ENCODE measurements around the gene SYS1. TPM values are rescaled to one million over a fixed set of nuclear protein-coding genes. Genes with fewer than 3 reads are reported as not detected.

Gene SYS1
- total RNA-seq, 3 donors from 2014 or later, result 30.8 to 56.3 (median 47.3) TPM

DNA sequence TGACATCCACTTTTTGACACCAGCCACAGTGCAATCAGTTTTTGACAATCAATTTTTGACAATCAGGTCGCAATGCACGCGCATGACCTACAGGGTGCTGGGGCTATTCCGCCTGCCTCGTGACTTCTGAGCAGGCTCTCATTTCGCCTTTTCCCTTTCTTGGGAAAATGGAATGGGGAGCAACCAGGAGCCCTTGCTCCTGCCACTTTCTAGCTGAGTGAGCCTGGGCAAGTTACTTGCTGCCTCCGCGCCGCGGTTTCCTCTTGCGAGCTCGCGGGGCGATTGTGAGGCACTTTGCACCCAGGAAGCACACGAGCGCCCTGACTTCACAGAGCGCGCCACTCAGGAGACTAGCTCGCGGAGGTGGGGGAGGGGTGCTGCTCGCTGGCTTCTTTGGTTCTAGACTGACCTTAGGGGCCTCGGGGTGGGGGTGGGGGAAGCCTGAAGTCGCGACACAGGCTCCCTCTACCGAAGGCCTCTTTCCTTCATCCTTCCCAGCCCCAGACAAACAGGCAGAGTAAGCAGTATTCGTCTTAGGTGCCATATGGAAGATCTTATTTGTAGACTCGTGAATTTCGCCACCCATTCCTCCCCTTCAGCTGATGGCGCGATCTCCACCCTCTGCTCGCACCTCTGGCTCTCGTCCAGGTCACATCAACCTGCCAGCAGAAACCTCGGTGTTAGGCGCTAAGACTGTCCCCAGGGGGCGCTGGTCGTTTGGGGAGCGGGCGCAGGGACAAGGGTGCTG is 10.6 kb downstream of the SYS1 start:
- intact Hi-C loops (cut with DNase I; ENCODE audit: low total_unique reads), result loop anchor here (10.0 kb wide), 1 partner anchor 51 kb away; no protein-coding TSS in a partner anchor
- Histone ChIP-seq H3K36me3 (no peaks in the 10 kb centered on the region), H3K9me3 (no peaks in the 10 kb centered on the region), H3K27me3 (no peaks in the 10 kb centered on the region), H3K4me3 (peak overlapping the region; percentile 48 to 68 (median 53)), H3K27ac (peak overlapping the region; percentile 60 to 75), H3K4me1 (no peaks in the 10 kb centered on the region)
- TF ChIP-seq, protein P1, sequence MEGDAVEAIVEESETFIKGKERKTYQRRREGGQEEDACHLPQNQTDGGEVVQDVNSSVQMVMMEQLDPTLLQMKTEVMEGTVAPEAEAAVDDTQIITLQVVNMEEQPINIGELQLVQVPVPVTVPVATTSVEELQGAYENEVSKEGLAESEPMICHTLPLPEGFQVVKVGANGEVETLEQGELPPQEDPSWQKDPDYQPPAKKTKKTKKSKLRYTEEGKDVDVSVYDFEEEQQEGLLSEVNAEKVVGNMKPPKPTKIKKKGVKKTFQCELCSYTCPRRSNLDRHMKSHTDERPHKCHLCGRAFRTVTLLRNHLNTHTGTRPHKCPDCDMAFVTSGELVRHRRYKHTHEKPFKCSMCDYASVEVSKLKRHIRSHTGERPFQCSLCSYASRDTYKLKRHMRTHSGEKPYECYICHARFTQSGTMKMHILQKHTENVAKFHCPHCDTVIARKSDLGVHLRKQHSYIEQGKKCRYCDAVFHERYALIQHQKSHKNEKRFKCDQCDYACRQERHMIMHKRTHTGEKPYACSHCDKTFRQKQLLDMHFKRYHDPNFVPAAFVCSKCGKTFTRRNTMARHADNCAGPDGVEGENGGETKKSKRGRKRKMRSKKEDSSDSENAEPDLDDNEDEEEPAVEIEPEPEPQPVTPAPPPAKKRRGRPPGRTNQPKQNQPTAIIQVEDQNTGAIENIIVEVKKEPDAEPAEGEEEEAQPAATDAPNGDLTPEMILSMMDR (IDR thresholded peaks at IDR 0.05), result peak; percentile 74 to 85 (median 80)
- peak; percentile 29 to 81 (median 58) for TF ChIP-seq POLR2AphosphoS5 (IDR thresholded peaks at IDR 0.05)
- TF ChIP-seq POLR2A (IDR thresholded peaks at IDR 0.05), result no peak
- peak; percentile 67 to 95 for DNase-seq (ENCODE audit: low spot score in 2 of 2)

DNA sequence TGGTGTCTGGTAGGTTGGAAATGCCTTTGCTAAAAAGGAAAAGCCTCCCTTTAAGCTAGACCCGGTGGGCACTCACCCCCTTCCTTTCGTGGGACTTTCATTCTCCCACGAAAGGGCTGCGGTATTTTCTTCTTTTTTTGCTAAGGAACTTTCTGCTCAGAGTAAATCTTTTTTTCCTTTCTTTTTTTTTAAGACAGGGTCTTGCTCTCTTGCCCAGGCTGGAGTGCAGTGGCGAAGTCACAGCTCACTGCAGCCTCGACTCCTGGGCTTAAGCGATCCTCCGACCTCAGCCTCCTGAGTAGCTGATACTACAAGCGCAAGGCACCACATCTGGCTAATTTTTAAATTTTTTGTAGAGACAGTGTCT is 11.1 kb downstream of the SYS1 start:
- H3K27me3 ChIP-seq, result no peaks in the 10 kb centered on the region
- no peak for DNase-seq (ENCODE audit: low spot score in 2 of 2)
- H3K4me1 ChIP-seq, result no peaks in the 10 kb centered on the region
- H3K27ac ChIP-seq, result no peak overlapping the region
- no peaks in the 10 kb centered on the region for H3K36me3 ChIP-seq
- peak overlapping the region; percentile 48 to 68 (median 53) for H3K4me3 ChIP-seq
- TF ChIP-seq, protein P1 (IDR thresholded peaks at IDR 0.05), result peak in 1 of 3 donors; percentile 11
- no peak for TF ChIP-seq POLR2A (IDR thresholded peaks at IDR 0.05)
- intact Hi-C loops (cut with DNase I; ENCODE audit: low total_unique reads), result loop anchor here (10.0 kb wide), 1 partner anchor 51 kb away; no protein-coding TSS in a partner anchor
- no peaks in the 10 kb centered on the region for H3K9me3 ChIP-seq

DNA sequence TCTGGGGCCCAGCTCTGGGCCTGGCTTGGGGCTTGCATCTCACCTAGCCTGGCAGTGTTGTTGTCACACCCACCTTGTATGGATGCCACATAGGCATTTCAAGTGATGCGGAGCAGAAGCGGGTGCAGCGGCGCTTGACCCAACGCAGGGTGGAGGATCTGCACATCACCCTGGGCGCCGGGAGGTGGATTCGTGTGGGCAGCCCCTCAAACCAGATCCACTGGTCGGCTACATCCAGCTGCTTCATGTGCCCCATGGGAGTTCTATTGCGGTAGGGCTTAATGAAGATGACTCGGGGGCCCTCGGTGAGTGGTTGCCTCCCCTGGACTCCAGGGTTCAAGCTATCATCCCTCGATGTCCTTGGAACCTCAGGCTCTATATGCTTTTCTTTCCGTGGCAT is 12.0 kb downstream of the SYS1 start:
- H3K4me3 ChIP-seq, result no peak overlapping the region
- H3K4me1 ChIP-seq, result no peaks in the 10 kb centered on the region
- intact Hi-C loops (cut with DNase I; ENCODE audit: low total_unique reads), result loop anchor here (10.0 kb wide), 1 partner anchor 50 kb away; no protein-coding TSS in a partner anchor
- no peaks in the 10 kb centered on the region for H3K36me3 ChIP-seq
- H3K9me3 ChIP-seq, result no peaks in the 10 kb centered on the region
- DNase-seq (ENCODE audit: low spot score in 2 of 2), result no peak
- no peak for TF ChIP-seq POLR2AphosphoS5 (IDR thresholded peaks at IDR 0.05)
- TF ChIP-seq POLR2A (IDR thresholded peaks at IDR 0.05), result no peak
- TF ChIP-seq, protein P1 (IDR thresholded peaks at IDR 0.05), result no peak
- no peaks in the 10 kb centered on the region for H3K27me3 ChIP-seq
- no peak overlapping the region for H3K27ac ChIP-seq

DNA sequence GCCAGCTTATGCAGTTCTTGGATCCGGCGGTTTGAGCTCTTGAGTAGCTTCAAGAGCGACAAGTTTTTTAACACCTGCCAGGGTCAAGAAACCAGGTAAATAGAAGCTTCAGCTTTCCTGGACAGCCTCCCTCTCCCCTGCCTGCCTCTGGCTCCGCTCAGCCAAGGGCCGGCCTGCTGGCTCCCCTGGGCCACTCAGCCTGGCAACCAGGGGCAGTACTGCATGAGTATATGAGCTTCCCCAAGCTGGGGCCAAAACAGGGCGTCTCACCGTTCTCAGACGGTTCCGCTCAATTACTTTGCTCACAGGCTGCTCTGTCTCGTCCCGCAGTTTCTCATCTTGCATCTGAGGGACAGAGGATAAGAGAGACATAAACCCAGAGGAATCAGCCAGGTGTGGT is 14.3 kb downstream of the SYS1 start:
- no peaks in the 10 kb centered on the region for H3K27me3 ChIP-seq
- no peak overlapping the region for H3K4me3 ChIP-seq
- H3K36me3 ChIP-seq, result no peaks in the 10 kb centered on the region
- H3K27ac ChIP-seq, result peak overlapping the region in 1 of 2 donors; percentile 21
- intact Hi-C loops (cut with DNase I; ENCODE audit: low total_unique reads), result loop anchor here (10.0 kb wide), 1 partner anchor 48 kb away; no protein-coding TSS in a partner anchor
- TF ChIP-seq POLR2A (IDR thresholded peaks at IDR 0.05) (no peak), POLR2AphosphoS5 (IDR thresholded peaks at IDR 0.05) (no peak)
- TF ChIP-seq, protein P1 (IDR thresholded peaks at IDR 0.05), result no peak
- DNase-seq (ENCODE audit: low spot score in 2 of 2), result no peak
- no peaks in the 10 kb centered on the region for H3K4me1 ChIP-seq
- no peaks in the 10 kb centered on the region for H3K9me3 ChIP-seq

DNA sequence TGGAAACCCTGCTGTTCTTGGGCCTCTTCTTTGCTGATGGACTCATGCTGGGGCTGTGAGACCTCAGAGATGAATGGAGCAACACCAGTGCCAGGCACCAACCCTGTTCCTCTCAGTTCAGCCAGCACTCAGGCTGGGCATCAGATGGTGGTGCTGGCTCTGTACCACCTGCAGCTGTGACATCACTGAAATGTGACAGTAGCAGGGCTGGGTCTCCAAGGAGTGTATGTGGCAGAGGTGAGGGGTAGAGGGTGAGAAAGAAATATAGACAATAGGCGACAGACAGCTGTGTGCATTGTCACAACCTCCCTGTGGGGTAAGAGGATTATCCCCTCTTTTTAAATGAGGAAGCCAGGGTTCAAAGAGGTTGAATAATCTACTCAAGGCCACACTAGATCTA is 15.2 kb downstream of the SYS1 start, which contains the start of gene TP53TG5:
Gene TP53TG5, minus strand, starts transcription at position 135 of the 400 bp plus-strand sequence. Its CDS starts 89 bp downstream, at position 46.
- no peaks in the 10 kb centered on the region for H3K4me1 ChIP-seq
- H3K4me3 ChIP-seq, result no peak within 1 kb of the TSS
- no peaks in the 10 kb centered on the region for H3K36me3 ChIP-seq
- TF ChIP-seq, protein P1 (IDR thresholded peaks at IDR 0.05), result no peak
- TF ChIP-seq POLR2AphosphoS5 (IDR thresholded peaks at IDR 0.05) (no peak), POLR2A (IDR thresholded peaks at IDR 0.05) (no peak)
- no peaks in the 10 kb centered on the region for H3K27me3 ChIP-seq
- H3K9me3 ChIP-seq, result no peaks in the 10 kb centered on the region
- intact Hi-C loops (cut with DNase I; ENCODE audit: low total_unique reads), result loop anchor here (10.0 kb wide), 1 partner anchor 47 kb away; no protein-coding TSS in a partner anchor
- H3K27ac ChIP-seq, result peak within 1 kb of the TSS in 1 of 2 donors; percentile 21
- no peak for DNase-seq (ENCODE audit: low spot score in 2 of 2)

Data from breast epithelium (tissue), 4 donors.